Neuronal stem cell (in vitro differentiated cells): Measurements from ENCODE around the gene TBX2.

ENCODE experiments used
- DNase-seq: peaks from one replicate; pipeline ENCODE4 v3.0.0-alpha.2; 2013; ENCODE audit warnings: low spot score
- H2AFZ ChIP-seq: one replicate; pipeline ENCODE4 v1.6.1; 2013; ENCODE audit warnings: mild to moderate bottlenecking, low read length, inconsistent platforms
- H2AK5ac ChIP-seq: 2 replicates; pipeline ENCODE4 v1.6.1; 2013; ENCODE audit warnings: low read depth, mild to moderate bottlenecking, inconsistent platforms, low read length, moderate library complexity, mixed read lengths
- H2BK120ac ChIP-seq: 2 replicates; pipeline ENCODE4 v1.6.1; 2013; ENCODE audit warnings: low read depth, mild to moderate bottlenecking, inconsistent platforms, low read length, moderate library complexity, mixed read lengths
- H2BK12ac ChIP-seq: one replicate; pipeline ENCODE4 v1.6.1; 2013; ENCODE audit warnings: low read length, inconsistent platforms
- H2BK15ac ChIP-seq: 2 replicates; pipeline ENCODE4 v1.6.1; 2013; ENCODE audit warnings: mild to moderate bottlenecking, low read length, inconsistent platforms, mixed read lengths
- H2BK5ac ChIP-seq: one replicate; pipeline ENCODE4 v1.6.1; 2013; ENCODE audit warnings: inconsistent platforms, mild to moderate bottlenecking, low read length, moderate library complexity
- H3K14ac ChIP-seq: one replicate; pipeline ENCODE4 v1.6.1; 2013; ENCODE audit warnings: low read length, inconsistent platforms
- H3K18ac ChIP-seq: 2 replicates; pipeline ENCODE4 v1.6.1; 2013; ENCODE audit warnings: low read length, inconsistent platforms
- H3K23ac ChIP-seq: 2 replicates; pipeline ENCODE4 v1.6.1; 2013; ENCODE audit warnings: low read depth, mild to moderate bottlenecking, mixed read lengths, low read length, inconsistent platforms; ENCODE audit not compliant: poor library complexity
- H3K27ac ChIP-seq: replicated peaks from 3 replicates; pipeline ENCODE4 v1.5.1; 2013; ENCODE audit warnings: low read length, inconsistent platforms
- H3K27me3 ChIP-seq, 3 experiments: 2 replicates each; pipeline ENCODE4 v1.6.1; 2013; ENCODE audit warnings: low read length in 3 of 3, mild to moderate bottlenecking in 2 of 3, inconsistent platforms in 1 of 3, low read depth in 1 of 3, mixed read lengths in 1 of 3, moderate library complexity in 1 of 3; ENCODE audit not compliant: control insufficient read depth in 3 of 3, insufficient read depth in 3 of 3
- H3K36me3 ChIP-seq, 2 donors: replicated peaks in 1 of 2; 2 replicates each; pipeline ENCODE4 v1.6.1; 2013; ENCODE audit warnings: low read length in 2 of 2; ENCODE audit not compliant: control insufficient read depth in 2 of 2, insufficient read depth in 2 of 2
- H3K4ac ChIP-seq: 2 replicates; pipeline ENCODE4 v1.6.1; 2013; ENCODE audit warnings: inconsistent platforms, mild to moderate bottlenecking, low read length, moderate library complexity
- H3K4me1 ChIP-seq, 2 donors: 1 replicate in 1 of 2; 2 replicates in 1 of 2; pipeline ENCODE4 v1.6.1; 2013; ENCODE audit warnings: low read length in 2 of 2, low read depth in 1 of 2; ENCODE audit not compliant: control insufficient read depth in 2 of 2, insufficient read depth in 1 of 2
- H3K4me2 ChIP-seq: one replicate; pipeline ENCODE4 v1.6.1; 2013; ENCODE audit warnings: mild to moderate bottlenecking, low read length, inconsistent platforms; ENCODE audit not compliant: insufficient read depth, poor library complexity, severe bottlenecking
- H3K4me3 ChIP-seq, 2 donors: 2 replicates each; pipeline ENCODE4 v1.5.1; 2013; ENCODE audit warnings: low read length in 2 of 2, mild to moderate bottlenecking in 2 of 2, inconsistent platforms in 1 of 2, moderate library complexity in 1 of 2
- H3K79me1 ChIP-seq: one replicate; pipeline ENCODE4 v1.6.1; 2013; ENCODE audit warnings: low read depth, mild to moderate bottlenecking, inconsistent platforms, low read length, moderate library complexity
- H3K9ac ChIP-seq: one replicate; pipeline ENCODE4 v1.6.1; 2013; ENCODE audit warnings: mild to moderate bottlenecking, low read depth, low read length, inconsistent platforms; ENCODE audit not compliant: poor library complexity
- H3K9me3 ChIP-seq, 2 donors: replicated peaks in 1 of 2; 2 replicates each; pipeline versions ENCODE3 to v1.6.1; 2013; ENCODE audit warnings: low read length in 2 of 2, mild to moderate bottlenecking in 2 of 2, inconsistent platforms in 1 of 2, low read depth in 1 of 2, mixed read lengths in 1 of 2, moderate library complexity in 1 of 2; ENCODE audit not compliant: control insufficient read depth in 2 of 2, insufficient read depth in 1 of 2
- H4K8ac ChIP-seq: one replicate; pipeline ENCODE4 v1.6.1; 2013; ENCODE audit warnings: low read depth, mild to moderate bottlenecking, inconsistent platforms, low read length, moderate library complexity
- H4K91ac ChIP-seq: one replicate; pipeline ENCODE4 v1.6.1; 2013; ENCODE audit warnings: low read length, low read depth, mild to moderate bottlenecking, inconsistent platforms; ENCODE audit not compliant: poor library complexity
- WGBS, 2 donors: extraction: QIAGEN DNeasy Blood & Tissue Kit; methylation state at CpG; one replicate each; pipeline ENCODE4 v1.1.7; 2013; ENCODE audit warnings: missing lambda C conversion rate in 2 of 2, mixed read lengths in 1 of 2; ENCODE audit not compliant: insufficient read length in 2 of 2, insufficient replicate concordance in 1 of 2; ENCODE audit errors: extremely low coverage in 2 of 2; 5-methylcytosine and 5-hydroxymethylcytosine counted together

Gene TBX2

DNA sequence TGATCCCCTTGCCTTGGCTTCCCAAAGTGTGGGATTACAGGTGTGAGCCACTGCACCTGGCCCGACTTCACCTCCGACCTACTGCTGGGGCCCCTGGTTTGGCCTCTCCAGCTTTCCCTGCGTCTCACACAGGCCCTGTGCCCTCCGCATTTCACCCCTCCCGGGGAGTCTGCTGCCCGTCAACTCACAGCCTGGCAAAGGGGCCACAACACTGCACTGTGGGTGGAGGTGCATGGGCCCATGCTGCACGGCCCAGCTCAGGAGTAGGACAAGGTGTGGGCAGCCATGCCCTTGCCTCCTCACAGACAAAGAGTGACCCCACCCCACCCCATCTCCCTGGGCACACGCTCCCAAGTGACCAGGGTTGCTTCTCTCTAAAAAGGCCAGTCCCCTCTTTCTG, 12.6 kb upstream of the TBX2 start:
- no peak overlapping the region for H2BK15ac ChIP-seq
- H4K8ac ChIP-seq, result no peak overlapping the region
- no peak overlapping the region for H3K4me2 ChIP-seq
- H3K14ac ChIP-seq, result peak overlapping the region; percentile 79
- no peaks in the 10 kb centered on the region for H3K9me3 ChIP-seq
- no peak overlapping the region for H2AFZ ChIP-seq
- no CpG with 5 or more reads among the region's 8 CpGs for WGBS, 2 donors
- H3K27ac ChIP-seq, result no peak overlapping the region
- H2BK5ac ChIP-seq, result no peak overlapping the region
- H3K9ac ChIP-seq, result peak overlapping the region; percentile 30
- H3K4me3 ChIP-seq, result peak overlapping the region in 1 of 2 donors; percentile 11
- peaks cover 1% of the 10 kb centered on the region for H3K79me1 ChIP-seq
- H3K4me1 ChIP-seq, result peaks cover 0 to 4% of the 10 kb centered on the region in 2 donors
- DNase-seq, result no peak
- no peak overlapping the region for H2BK120ac ChIP-seq
- no peak overlapping the region for H4K91ac ChIP-seq
- peak overlapping the region; percentile 57 for H2AK5ac ChIP-seq
- H3K36me3 ChIP-seq, result no peaks in the 10 kb centered on the region
- no peak overlapping the region for H2BK12ac ChIP-seq
- no peak overlapping the region for H3K4ac ChIP-seq
- peak overlapping the region; percentile 80 for H3K18ac ChIP-seq
- no peak overlapping the region for H3K23ac ChIP-seq
- H3K27me3 ChIP-seq, result peaks cover 0 to 11% (median 3%) of the 10 kb centered on the region in 3 experiments

- H3K4me3 ChIP-seq, result no peak overlapping the region
- WGBS, 2 donors, result no CpG with 5 or more reads among the region's 11 CpGs
- no peaks in the 10 kb centered on the region for H3K9me3 ChIP-seq
- peak overlapping the region; percentile 50 for H2BK15ac ChIP-seq
- H2BK5ac ChIP-seq, result no peak overlapping the region
- H3K14ac ChIP-seq, result no peak overlapping the region
- no peak overlapping the region for H2BK120ac ChIP-seq
- no peaks in the 10 kb centered on the region for H3K36me3 ChIP-seq
- H2AK5ac ChIP-seq, result peak overlapping the region; percentile 14
- peaks cover 1% of the 10 kb centered on the region for H3K79me1 ChIP-seq
- H2AFZ ChIP-seq, result no peak overlapping the region
- H4K8ac ChIP-seq, result peak overlapping the region; percentile 25
- no peak for DNase-seq
- no peak overlapping the region for H4K91ac ChIP-seq
- no peak overlapping the region for H3K23ac ChIP-seq
- peak overlapping the region; percentile 46 for H3K18ac ChIP-seq
- no peak overlapping the region for H3K4ac ChIP-seq
- H3K4me2 ChIP-seq, result no peak overlapping the region
- no peak overlapping the region for H2BK12ac ChIP-seq
- peaks cover 0 to 4% of the 10 kb centered on the region in 2 donors for H3K4me1 ChIP-seq
- peaks cover 0 to 14% (median 3%) of the 10 kb centered on the region in 3 experiments for H3K27me3 ChIP-seq
- H3K9ac ChIP-seq, result no peak overlapping the region
- H3K27ac ChIP-seq, result no peak overlapping the region
Measured at GRCh38 chr17:61387511-61388305, 11.9 kb upstream of the TBX2 start.

DNA sequence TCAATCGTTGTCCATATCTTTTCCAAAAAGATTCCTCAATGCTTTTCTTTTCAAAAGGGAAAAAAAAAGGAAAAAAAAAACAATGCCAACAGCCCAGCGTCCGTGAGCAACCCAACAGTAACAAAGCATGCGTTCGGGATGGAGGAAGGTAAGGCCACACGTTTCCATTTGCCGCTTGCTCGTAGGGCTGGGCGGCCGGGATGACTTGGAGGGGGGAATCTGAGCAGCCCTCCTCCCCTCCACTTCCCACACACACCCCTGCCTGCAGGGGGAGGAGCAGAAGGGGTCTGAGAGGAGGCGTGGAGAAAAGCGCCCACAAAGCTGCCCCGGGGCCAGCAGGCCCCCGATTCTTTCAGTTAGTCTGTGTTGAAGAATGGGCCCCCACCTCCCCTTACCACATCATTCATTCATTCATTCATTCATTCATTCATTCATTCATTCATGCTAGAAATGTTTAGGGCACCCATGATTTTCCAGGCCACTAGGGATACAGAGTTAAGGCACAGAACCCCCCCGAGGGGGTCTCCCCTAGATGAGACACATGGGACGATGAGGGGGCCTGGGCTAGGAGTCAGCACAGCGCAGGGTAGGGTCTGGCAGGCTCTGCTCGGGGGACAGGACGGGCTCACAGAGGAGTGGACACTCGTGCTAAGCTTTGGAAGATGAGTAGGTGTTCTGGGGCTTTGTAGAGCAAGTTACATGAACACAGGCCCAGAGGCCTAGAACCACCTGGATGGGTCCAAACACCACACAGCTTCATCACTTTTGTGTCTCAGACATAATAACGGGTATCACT, 10.9 kb upstream of the TBX2 start:
- no CpG with 5 or more reads among the region's 21 CpGs for WGBS, 2 donors
- no peak overlapping the region for H2AK5ac ChIP-seq
- no peaks in the 10 kb centered on the region for H3K36me3 ChIP-seq
- H3K27ac ChIP-seq, result no peak overlapping the region
- H3K14ac ChIP-seq, result no peak overlapping the region
- no peak overlapping the region for H3K9ac ChIP-seq
- H3K4ac ChIP-seq, result no peak overlapping the region
- H3K18ac ChIP-seq, result peak overlapping the region; percentile 45
- H3K4me1 ChIP-seq, result peaks cover 0 to 4% of the 10 kb centered on the region in 2 donors
- no peak overlapping the region for H2BK120ac ChIP-seq
- H2BK15ac ChIP-seq, result no peak overlapping the region
- H2BK5ac ChIP-seq, result no peak overlapping the region
- no peak overlapping the region for H4K91ac ChIP-seq
- no peak overlapping the region for H3K23ac ChIP-seq
- no peak overlapping the region for H2BK12ac ChIP-seq
- H4K8ac ChIP-seq, result no peak overlapping the region
- peaks cover 1% of the 10 kb centered on the region for H3K79me1 ChIP-seq
- H3K4me3 ChIP-seq, result no peak overlapping the region
- no peak overlapping the region for H3K4me2 ChIP-seq
- no peak overlapping the region for H2AFZ ChIP-seq
- H3K9me3 ChIP-seq, result no peaks in the 10 kb centered on the region
- H3K27me3 ChIP-seq, result peaks cover 0 to 24% (median 6%) of the 10 kb centered on the region in 3 experiments
- no peak for DNase-seq
